ENCODE data around the gene RBM45.

The RBM45 gene

DNA sequence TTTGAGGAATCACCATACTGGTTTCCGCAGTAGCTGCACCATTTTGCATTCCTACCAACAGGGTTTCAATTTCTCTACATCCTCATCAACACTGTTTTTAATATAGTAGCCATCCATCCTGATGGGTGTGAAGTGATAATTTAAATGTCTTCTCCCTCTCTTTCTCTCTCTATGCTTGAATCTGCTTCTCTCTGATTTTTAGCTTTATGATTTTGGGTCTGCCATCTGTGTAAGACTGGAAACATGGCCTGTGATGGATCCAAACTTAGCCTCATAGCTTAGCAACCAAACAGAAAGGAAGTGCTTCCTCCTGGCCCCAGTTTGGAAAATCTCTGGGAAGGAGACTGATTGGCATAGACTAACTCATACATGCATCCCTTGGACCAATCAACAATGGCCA lies 48.4 kb downstream of the RBM45 start:
- no peak for DNase-seq (ENCODE audit: low spot score)

DNA sequence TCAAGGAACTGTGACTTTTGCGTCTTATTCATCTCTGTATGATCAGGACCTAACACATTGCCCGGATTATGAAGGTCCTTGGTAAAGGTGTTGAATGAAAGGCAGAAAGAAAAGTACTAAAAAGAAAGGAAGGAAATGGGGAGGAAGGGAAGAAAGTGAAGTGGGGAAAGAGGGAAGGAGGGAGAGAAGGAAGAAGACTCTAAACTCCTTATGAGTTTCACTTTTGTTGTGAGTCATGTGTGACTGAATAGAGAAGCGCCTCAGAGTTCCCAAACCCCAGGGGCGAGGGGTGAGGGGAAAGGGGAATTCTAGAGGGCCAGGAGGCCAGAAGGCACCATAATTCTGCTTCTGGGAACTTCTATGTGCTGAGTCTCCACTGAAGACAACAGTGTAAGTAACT lies 51.2 kb downstream of the RBM45 start:
- DNase-seq (ENCODE audit: low spot score) = no peak

DNA sequence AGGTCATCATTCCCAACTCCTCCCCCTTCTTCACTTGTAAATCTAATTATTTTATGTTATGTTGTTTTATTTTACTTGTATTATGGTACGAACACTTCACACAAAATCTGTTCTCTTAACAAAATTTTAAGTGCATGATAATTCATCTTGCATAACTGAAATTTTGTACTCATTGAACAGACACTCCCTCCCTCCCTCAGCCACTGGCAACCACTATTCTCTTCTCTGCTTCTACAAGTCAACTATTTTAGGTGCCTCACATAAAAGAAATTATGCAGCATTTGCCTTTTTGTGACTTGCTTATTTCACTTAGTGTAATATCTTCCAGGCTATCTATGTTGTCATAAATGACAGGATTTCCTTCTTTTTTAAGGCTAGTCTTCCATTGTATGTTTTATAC lies 51.7 kb downstream of the RBM45 start:
- no peak for DNase-seq (ENCODE audit: low spot score)

DNA sequence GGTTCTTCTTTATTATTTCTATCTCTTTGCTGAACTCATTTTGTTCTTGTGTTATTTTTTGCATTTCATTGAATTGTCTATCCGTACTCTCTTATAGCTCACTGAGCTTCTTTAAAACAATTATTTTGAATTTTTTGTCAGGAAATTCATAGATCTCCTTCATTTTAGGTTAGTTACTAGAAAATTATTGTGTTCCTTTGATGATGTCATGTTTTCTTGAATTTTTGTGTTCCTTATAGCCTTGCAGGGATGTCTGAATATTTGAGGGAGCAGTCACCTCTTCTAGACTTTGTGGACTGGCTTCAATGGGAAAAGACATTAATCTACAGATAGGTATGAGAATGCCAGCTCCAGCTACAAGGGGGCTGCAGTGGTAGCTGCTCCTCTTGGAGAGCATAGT lies 61.4 kb downstream of the RBM45 start:
- no peak for DNase-seq (ENCODE audit: low spot score)

DNA sequence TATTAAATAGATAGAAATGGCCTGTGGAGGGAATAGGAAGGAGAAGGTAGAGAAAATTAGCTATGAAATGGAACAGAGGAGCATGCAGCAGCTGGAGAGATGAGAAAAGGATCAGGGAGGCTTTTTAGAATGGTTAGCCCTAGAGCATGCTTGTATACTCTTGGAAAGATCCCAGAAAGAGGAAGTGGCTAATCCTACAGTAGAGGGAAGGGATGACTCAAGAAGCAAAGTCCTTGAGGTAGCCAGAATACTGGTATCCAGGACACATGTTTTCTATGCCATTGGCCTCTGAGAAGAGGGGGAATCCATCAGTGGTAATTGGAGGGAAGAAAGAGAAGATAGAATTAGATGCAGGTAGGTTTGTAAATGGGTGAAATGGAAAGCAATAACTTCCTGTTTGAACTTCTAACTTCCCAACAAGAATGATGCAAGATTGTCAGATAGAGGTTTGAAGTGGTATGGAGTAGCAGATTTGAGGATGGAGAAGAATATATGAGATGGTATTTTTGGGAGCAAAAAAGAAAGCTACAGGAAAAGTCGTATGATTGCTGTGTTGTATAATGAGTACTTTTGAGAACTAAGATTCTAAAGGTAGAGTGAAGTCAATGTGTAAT lies 64.9 kb downstream of the RBM45 start:
- no peak for DNase-seq (ENCODE audit: low spot score)

Data from D341Med (cell line).